Measurements from ENCODE around the gene RIMBP2.

DNA sequence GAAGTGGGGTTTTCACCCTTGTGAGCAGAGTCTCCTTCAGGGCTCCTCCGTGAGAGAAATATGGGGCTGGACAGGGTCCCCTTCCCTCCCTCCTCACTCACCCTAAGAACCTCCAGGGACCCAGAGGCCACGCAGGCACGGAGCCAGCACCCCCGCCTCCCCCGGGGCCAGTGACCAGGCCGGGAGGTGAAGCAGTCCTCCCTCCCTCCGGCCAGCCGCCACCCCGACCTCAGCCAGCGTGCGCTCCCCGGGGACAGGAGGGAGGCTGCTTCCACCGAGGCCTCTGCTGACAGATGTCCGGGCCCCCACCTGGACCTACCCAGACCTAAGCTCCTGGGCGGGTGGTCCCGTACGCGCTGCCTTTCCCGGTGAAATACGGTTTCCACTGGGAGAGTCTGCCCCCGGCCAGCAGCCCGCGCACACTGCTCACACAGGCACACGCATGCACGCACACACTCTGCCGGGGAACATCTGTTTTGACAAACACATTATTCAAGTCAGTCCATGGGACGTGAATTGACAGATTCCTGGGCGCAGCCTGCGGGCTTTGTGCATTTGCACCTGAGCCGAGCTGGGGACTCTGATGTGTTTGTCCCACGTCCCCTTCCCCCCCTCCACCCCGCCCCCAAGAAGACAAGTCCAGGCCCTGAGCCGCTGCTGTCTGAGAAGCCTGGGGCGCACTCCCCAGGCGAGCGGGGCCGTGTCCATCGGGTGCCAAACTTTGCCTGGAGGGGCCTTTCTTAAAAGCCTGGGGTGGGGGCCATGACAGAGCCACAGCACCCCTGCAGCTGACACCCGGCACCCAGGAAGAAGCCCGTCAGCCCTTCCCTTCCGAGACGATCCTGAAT, 725 bp downstream of the RIMBP2 start:
- TF ChIP-seq, protein P1, sequence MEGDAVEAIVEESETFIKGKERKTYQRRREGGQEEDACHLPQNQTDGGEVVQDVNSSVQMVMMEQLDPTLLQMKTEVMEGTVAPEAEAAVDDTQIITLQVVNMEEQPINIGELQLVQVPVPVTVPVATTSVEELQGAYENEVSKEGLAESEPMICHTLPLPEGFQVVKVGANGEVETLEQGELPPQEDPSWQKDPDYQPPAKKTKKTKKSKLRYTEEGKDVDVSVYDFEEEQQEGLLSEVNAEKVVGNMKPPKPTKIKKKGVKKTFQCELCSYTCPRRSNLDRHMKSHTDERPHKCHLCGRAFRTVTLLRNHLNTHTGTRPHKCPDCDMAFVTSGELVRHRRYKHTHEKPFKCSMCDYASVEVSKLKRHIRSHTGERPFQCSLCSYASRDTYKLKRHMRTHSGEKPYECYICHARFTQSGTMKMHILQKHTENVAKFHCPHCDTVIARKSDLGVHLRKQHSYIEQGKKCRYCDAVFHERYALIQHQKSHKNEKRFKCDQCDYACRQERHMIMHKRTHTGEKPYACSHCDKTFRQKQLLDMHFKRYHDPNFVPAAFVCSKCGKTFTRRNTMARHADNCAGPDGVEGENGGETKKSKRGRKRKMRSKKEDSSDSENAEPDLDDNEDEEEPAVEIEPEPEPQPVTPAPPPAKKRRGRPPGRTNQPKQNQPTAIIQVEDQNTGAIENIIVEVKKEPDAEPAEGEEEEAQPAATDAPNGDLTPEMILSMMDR (IDR thresholded peaks at IDR 0.05): no peak
- TF ChIP-seq, protein P2, sequence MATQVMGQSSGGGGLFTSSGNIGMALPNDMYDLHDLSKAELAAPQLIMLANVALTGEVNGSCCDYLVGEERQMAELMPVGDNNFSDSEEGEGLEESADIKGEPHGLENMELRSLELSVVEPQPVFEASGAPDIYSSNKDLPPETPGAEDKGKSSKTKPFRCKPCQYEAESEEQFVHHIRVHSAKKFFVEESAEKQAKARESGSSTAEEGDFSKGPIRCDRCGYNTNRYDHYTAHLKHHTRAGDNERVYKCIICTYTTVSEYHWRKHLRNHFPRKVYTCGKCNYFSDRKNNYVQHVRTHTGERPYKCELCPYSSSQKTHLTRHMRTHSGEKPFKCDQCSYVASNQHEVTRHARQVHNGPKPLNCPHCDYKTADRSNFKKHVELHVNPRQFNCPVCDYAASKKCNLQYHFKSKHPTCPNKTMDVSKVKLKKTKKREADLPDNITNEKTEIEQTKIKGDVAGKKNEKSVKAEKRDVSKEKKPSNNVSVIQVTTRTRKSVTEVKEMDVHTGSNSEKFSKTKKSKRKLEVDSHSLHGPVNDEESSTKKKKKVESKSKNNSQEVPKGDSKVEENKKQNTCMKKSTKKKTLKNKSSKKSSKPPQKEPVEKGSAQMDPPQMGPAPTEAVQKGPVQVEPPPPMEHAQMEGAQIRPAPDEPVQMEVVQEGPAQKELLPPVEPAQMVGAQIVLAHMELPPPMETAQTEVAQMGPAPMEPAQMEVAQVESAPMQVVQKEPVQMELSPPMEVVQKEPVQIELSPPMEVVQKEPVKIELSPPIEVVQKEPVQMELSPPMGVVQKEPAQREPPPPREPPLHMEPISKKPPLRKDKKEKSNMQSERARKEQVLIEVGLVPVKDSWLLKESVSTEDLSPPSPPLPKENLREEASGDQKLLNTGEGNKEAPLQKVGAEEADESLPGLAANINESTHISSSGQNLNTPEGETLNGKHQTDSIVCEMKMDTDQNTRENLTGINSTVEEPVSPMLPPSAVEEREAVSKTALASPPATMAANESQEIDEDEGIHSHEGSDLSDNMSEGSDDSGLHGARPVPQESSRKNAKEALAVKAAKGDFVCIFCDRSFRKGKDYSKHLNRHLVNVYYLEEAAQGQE (IDR thresholded peaks at IDR 0.05; ENCODE audit: low read depth, low read length): no peak
- no peak for TF ChIP-seq YY1 (IDR thresholded peaks at IDR 0.05; ENCODE audit: low read depth)
- TF ChIP-seq GATA2 (CRISPR knock-in tag; IDR thresholded peaks at IDR 0.05): peak; percentile 22; the same call in 1 of the 2 replicates
- TF ChIP-seq NFIC (IDR thresholded peaks at IDR 0.05; ENCODE audit: borderline replicate concordance): no peak
- no peak for TF ChIP-seq POLR2AphosphoS5 (IDR thresholded peaks at IDR 0.05; ENCODE audit: low read depth, low read length)
- TF ChIP-seq ELF1 (IDR thresholded peaks at IDR 0.05): no peak
- TF ChIP-seq, protein P3, sequence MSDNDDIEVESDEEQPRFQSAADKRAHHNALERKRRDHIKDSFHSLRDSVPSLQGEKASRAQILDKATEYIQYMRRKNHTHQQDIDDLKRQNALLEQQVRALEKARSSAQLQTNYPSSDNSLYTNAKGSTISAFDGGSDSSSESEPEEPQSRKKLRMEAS (IDR thresholded peaks at IDR 0.05; ENCODE audit: low read depth): no peak
- no peak for TF ChIP-seq EP300 (IDR thresholded peaks at IDR 0.05; ENCODE audit: borderline replicate concordance in 1 of 2, low read depth in 1 of 2, low read length in 1 of 2)

Data from SK-N-SH (cell line).